HEK293 (cell line): ENCODE measurements around the gene STAT5B.

Experiments used
- CTCF ChIA-PET: fragments of 350-600 bp; formaldehyde crosslinking; extraction: SDS; loops from one replicate; lab custom pipeline; 2021; ENCODE audit warnings: antibody characterized with exemption; lab: Yijun Ruan, JAX
- POLR2A ChIA-PET: fragments of 300-600 bp; formaldehyde crosslinking; extraction: SDS; loops from one replicate; lab custom pipeline; 2020; ENCODE audit warnings: antibody characterized with exemption, inconsistent platforms; lab: Yijun Ruan, JAX
- H3K27ac ChIP-seq: fragments of 200-500 bp; sonication (Bioruptor generic); 2 replicates; pipeline ENCODE4 v1.5.1; 2014; ENCODE audit warnings: low read depth, low read length, control low read depth, inconsistent platforms; ENCODE audit errors: extremely low read depth
- H3K36me3 ChIP-seq, 2 experiments: fragments of 200-500 bp in 1 of 2; sonication (Bioruptor generic) in 1 of 2; 1 replicate in 1 of 2; 2 replicates in 1 of 2; pipeline ENCODE4 v1.5.1; 2014 to 2017; ENCODE audit warnings: inconsistent platforms in 2 of 2, low read length in 2 of 2; ENCODE audit not compliant: control insufficient read depth in 2 of 2, insufficient read depth in 1 of 2
- H3K4me1 ChIP-seq: fragments of 200-500 bp; sonication (Bioruptor generic); 2 replicates; pipeline ENCODE4 v1.5.1; 2014; ENCODE audit warnings: mild to moderate bottlenecking, low read length, inconsistent platforms; ENCODE audit not compliant: control insufficient read depth, insufficient read depth
- H3K4me3 ChIP-seq: 2 replicates; pipeline ENCODE4 v1.5.1; 2011; ENCODE audit warnings: low read depth, mild to moderate bottlenecking, control low read depth, low read length, moderate library complexity
- H3K9me3 ChIP-seq: fragments of 200-500 bp; sonication (Bioruptor generic); 2 replicates; pipeline ENCODE4 v1.5.1; 2014; ENCODE audit warnings: low read depth, low read length, inconsistent platforms; ENCODE audit not compliant: control insufficient read depth, insufficient read depth
- CTCF ChIP-seq: fragments of 450-650 bp; formaldehyde crosslinking; IDR thresholded peaks from 2 replicates; pipeline ENCODE4 v1.5.1; 2016; ENCODE audit warnings: missing biosample characterization, missing genetic modification characterization
- GLI4 ChIP-seq: fragments of 450-650 bp; formaldehyde crosslinking; IDR thresholded peaks from 2 replicates; pipeline ENCODE4 v1.5.1; 2016; ENCODE audit warnings: missing biosample characterization, missing genetic modification characterization
- KLF8 ChIP-seq: fragments of 450-650 bp; formaldehyde crosslinking; IDR thresholded peaks from 2 replicates; pipeline ENCODE4 v1.5.1; 2016; ENCODE audit warnings: missing biosample characterization, missing genetic modification characterization
- WT1 ChIP-seq: fragments of 450-650 bp; formaldehyde crosslinking; IDR thresholded peaks from 2 replicates; pipeline ENCODE4 v1.5.1; 2016; ENCODE audit warnings: missing biosample characterization, missing genetic modification characterization
- ZBTB44 ChIP-seq: fragments of 450-650 bp; IDR thresholded peaks from 2 replicates; pipeline ENCODE4 v1.5.1; 2018; ENCODE audit warnings: missing biosample characterization, mild to moderate bottlenecking, missing genetic modification characterization
- ZFP3 ChIP-seq: fragments of 450-650 bp; formaldehyde crosslinking; IDR thresholded peaks from 2 replicates; pipeline ENCODE4 v1.5.1; 2016; ENCODE audit warnings: low read depth, missing biosample characterization, missing genetic modification characterization
- ZNF114 ChIP-seq: fragments of 450-650 bp; formaldehyde crosslinking; IDR thresholded peaks from 2 replicates; pipeline ENCODE4 v1.5.0; 2017; ENCODE audit warnings: missing biosample characterization, missing genetic modification characterization
- ZNF121 ChIP-seq: fragments of 450-650 bp; formaldehyde crosslinking; IDR thresholded peaks from 2 replicates; pipeline ENCODE4 v1.5.1; 2016; ENCODE audit warnings: missing biosample characterization, missing genetic modification characterization
- ZNF221 ChIP-seq: fragments of 450-650 bp; formaldehyde crosslinking; IDR thresholded peaks from 2 replicates; pipeline ENCODE4 v1.5.1; 2017; ENCODE audit warnings: missing biosample characterization, missing genetic modification characterization, borderline replicate concordance
- ZNF24 ChIP-seq: fragments of 450-650 bp; formaldehyde crosslinking; IDR thresholded peaks from 2 replicates; pipeline ENCODE4 v1.5.1; 2016; ENCODE audit warnings: missing biosample characterization, missing genetic modification characterization
- ZNF248 ChIP-seq: fragments of 450-650 bp; formaldehyde crosslinking; IDR thresholded peaks from 2 replicates; pipeline ENCODE4 v1.5.1; 2017; ENCODE audit warnings: missing biosample characterization, missing genetic modification characterization
- ZNF274 ChIP-seq, 2 experiments: fragments of 200-500 bp in 1 of 2; fragments of 450-650 bp in 1 of 2; sonication (Bioruptor generic) in 1 of 2; formaldehyde crosslinking in 1 of 2; IDR thresholded peaks; 2 replicates each; pipeline versions ENCODE4 v1.5.1 to v1.6.1; 2014 to 2016; ENCODE audit warnings: borderline replicate concordance in 1 of 2, inconsistent platforms in 1 of 2, low read length in 1 of 2, missing biosample characterization in 1 of 2, missing genetic modification characterization in 1 of 2
- ZNF311 ChIP-seq: fragments of 450-650 bp; formaldehyde crosslinking; IDR thresholded peaks from 2 replicates; pipeline ENCODE4 v1.5.1; 2017; ENCODE audit warnings: missing biosample characterization, missing genetic modification characterization, borderline replicate concordance
- ZNF335 ChIP-seq: fragments of 450-650 bp; formaldehyde crosslinking; conservative IDR thresholded peaks from 2 replicates; pipeline ENCODE4 v1.5.1; 2016; ENCODE audit warnings: missing biosample characterization, missing genetic modification characterization
- ZNF350 ChIP-seq: fragments of 450-650 bp; formaldehyde crosslinking; IDR thresholded peaks from 2 replicates; pipeline ENCODE4 v1.5.0; 2017; ENCODE audit warnings: missing biosample characterization, mild to moderate bottlenecking, missing genetic modification characterization
- ZNF391 ChIP-seq: fragments of 450-650 bp; formaldehyde crosslinking; IDR thresholded peaks from 2 replicates; pipeline ENCODE4 v1.5.1; 2016; ENCODE audit warnings: low read depth, missing biosample characterization, missing genetic modification characterization, borderline replicate concordance
- ZNF521 ChIP-seq: fragments of 450-650 bp; formaldehyde crosslinking; IDR thresholded peaks from 2 replicates; pipeline ENCODE4 v1.5.1; 2017; ENCODE audit warnings: missing biosample characterization, mild to moderate bottlenecking, missing genetic modification characterization
- ZNF626 ChIP-seq: fragments of 450-650 bp; sonication (Bioruptor Pico); formaldehyde crosslinking; IDR thresholded peaks from 2 replicates; pipeline ENCODE4 v1.5.1; 2018; ENCODE audit warnings: missing biosample characterization, missing genetic modification characterization, inconsistent platforms
- ZNF670 ChIP-seq: fragments of 450-650 bp; formaldehyde crosslinking; IDR thresholded peaks from 2 replicates; pipeline ENCODE4 v1.5.1; 2016; ENCODE audit warnings: missing biosample characterization, missing genetic modification characterization, low read depth
- ZSCAN16 ChIP-seq: fragments of 450-650 bp; formaldehyde crosslinking; IDR thresholded peaks from 2 replicates; pipeline ENCODE4 v1.5.1; 2016; ENCODE audit warnings: missing biosample characterization, missing genetic modification characterization
- ZSCAN23 ChIP-seq: fragments of 450-650 bp; formaldehyde crosslinking; IDR thresholded peaks from 2 replicates; pipeline ENCODE4 v1.5.1; 2016; ENCODE audit warnings: missing biosample characterization, missing genetic modification characterization
- TF ChIP-seq, protein P1 (sequence below): fragments of 450-650 bp; formaldehyde crosslinking; IDR thresholded peaks from 2 replicates; pipeline ENCODE4 v1.5.1; 2016; ENCODE audit warnings: missing biosample characterization, missing genetic modification characterization, borderline replicate concordance
- TF ChIP-seq, protein P2 (sequence below): fragments of 450-650 bp; formaldehyde crosslinking; IDR thresholded peaks from 2 replicates; pipeline ENCODE4 v1.5.1; 2016; ENCODE audit warnings: missing biosample characterization, missing genetic modification characterization

The STAT5B gene

GRCh38 chr17:42192189-42193126 lies 83.7 kb downstream of the STAT5B start:
- POLR2A ChIA-PET = interaction anchor here (0.7 kb wide), 1 partner anchor 9 kb away, joined by 4 read pairs; no protein-coding TSS in a partner anchor
- CTCF ChIA-PET = no interaction called here

GRCh38 chr17:42191275-42191608 lies 84.9 kb downstream of the STAT5B start:
- TF ChIP-seq ZSCAN16 (tag by site-specific recombination) = no peak
- no peak for TF ChIP-seq ZNF248 (tag by site-specific recombination)
- no peak for TF ChIP-seq ZNF626 (tag by site-specific recombination)
- no peak for TF ChIP-seq CTCF (tag by site-specific recombination)
- TF ChIP-seq ZNF335 = no peak
- no peak for TF ChIP-seq ZNF391
- TF ChIP-seq ZNF311 (tag by site-specific recombination) = no peak
- no peak for TF ChIP-seq GLI4 (tag by site-specific recombination)
- TF ChIP-seq, protein P1, sequence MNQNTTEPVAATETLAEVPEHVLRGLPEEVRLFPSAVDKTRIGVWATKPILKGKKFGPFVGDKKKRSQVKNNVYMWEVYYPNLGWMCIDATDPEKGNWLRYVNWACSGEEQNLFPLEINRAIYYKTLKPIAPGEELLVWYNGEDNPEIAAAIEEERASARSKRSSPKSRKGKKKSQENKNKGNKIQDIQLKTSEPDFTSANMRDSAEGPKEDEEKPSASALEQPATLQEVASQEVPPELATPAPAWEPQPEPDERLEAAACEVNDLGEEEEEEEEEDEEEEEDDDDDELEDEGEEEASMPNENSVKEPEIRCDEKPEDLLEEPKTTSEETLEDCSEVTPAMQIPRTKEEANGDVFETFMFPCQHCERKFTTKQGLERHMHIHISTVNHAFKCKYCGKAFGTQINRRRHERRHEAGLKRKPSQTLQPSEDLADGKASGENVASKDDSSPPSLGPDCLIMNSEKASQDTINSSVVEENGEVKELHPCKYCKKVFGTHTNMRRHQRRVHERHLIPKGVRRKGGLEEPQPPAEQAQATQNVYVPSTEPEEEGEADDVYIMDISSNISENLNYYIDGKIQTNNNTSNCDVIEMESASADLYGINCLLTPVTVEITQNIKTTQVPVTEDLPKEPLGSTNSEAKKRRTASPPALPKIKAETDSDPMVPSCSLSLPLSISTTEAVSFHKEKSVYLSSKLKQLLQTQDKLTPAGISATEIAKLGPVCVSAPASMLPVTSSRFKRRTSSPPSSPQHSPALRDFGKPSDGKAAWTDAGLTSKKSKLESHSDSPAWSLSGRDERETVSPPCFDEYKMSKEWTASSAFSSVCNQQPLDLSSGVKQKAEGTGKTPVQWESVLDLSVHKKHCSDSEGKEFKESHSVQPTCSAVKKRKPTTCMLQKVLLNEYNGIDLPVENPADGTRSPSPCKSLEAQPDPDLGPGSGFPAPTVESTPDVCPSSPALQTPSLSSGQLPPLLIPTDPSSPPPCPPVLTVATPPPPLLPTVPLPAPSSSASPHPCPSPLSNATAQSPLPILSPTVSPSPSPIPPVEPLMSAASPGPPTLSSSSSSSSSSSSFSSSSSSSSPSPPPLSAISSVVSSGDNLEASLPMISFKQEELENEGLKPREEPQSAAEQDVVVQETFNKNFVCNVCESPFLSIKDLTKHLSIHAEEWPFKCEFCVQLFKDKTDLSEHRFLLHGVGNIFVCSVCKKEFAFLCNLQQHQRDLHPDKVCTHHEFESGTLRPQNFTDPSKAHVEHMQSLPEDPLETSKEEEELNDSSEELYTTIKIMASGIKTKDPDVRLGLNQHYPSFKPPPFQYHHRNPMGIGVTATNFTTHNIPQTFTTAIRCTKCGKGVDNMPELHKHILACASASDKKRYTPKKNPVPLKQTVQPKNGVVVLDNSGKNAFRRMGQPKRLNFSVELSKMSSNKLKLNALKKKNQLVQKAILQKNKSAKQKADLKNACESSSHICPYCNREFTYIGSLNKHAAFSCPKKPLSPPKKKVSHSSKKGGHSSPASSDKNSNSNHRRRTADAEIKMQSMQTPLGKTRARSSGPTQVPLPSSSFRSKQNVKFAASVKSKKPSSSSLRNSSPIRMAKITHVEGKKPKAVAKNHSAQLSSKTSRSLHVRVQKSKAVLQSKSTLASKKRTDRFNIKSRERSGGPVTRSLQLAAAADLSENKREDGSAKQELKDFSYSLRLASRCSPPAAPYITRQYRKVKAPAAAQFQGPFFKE (tag by site-specific recombination) = no peak
- TF ChIP-seq, protein P2, sequence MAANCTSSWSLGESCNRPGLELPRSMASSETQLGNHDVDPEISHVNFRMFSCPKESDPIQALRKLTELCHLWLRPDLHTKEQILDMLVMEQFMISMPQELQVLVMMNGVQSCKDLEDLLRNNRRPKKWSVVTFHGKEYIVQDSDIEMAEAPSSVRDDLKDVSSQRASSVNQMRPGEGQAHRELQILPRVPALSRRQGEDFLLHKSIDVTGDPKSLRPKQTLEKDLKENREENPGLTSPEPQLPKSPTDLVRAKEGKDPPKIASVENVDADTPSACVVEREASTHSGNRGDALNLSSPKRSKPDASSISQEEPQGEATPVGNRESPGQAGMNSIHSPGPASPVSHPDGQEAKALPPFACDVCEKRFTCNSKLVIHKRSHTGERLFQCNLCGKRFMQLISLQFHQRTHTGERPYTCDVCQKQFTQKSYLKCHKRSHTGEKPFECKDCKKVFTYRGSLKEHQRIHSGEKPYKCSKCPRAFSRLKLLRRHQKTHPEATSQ (tag by site-specific recombination) = no peak
- no peak for TF ChIP-seq ZNF121
- TF ChIP-seq ZNF114 (tag by site-specific recombination) = no peak
- TF ChIP-seq ZNF221 (tag by site-specific recombination) = no peak
- TF ChIP-seq ZNF350 (tag by site-specific recombination) = no peak
- no peak for TF ChIP-seq ZNF521 (tag by site-specific recombination)
- no peak for TF ChIP-seq ZSCAN23 (tag by site-specific recombination)
- TF ChIP-seq ZNF24 (tag by site-specific recombination) = no peak
- TF ChIP-seq ZNF274 (IDR thresholded peaks at IDR 0.05; ENCODE audit: low read length) = no peak
- no peak for TF ChIP-seq ZNF274 (tag by site-specific recombination; IDR thresholded peaks at IDR 0.05; ENCODE audit: borderline replicate concordance)
- no peak for TF ChIP-seq ZFP3
- POLR2A ChIA-PET = no interaction called here
- CTCF ChIA-PET = interaction anchor here (0.6 to 1.6 kb wide), 2 partner anchors 31 to 319 kb away, joined by 3 to 6 read pairs; no protein-coding TSS in a partner anchor

More at GRCh38 chr17:42192189-42193126, 83.7 kb downstream of the STAT5B start:
- Histone ChIP-seq H3K4me1 (peaks cover 3% of the 10 kb centered on the region; the same call in 1 of the 2 replicates), H3K36me3 (no peaks in the 10 kb centered on the region), H3K4me3 (no peak overlapping the region), H3K27ac (no peak overlapping the region), H3K9me3 (no peaks in the 10 kb centered on the region)
- TF ChIP-seq WT1 (tag by site-specific recombination) = no peak
- no peak for TF ChIP-seq ZBTB44 (tag by site-specific recombination)
- no peak for TF ChIP-seq ZNF670 (tag by site-specific recombination)
- no peak for TF ChIP-seq KLF8 (tag by site-specific recombination)

More at GRCh38 chr17:42191275-42191608, 84.9 kb downstream of the STAT5B start:
- Histone ChIP-seq H3K36me3 (no peaks in the 10 kb centered on the region), H3K27ac (no peak overlapping the region), H3K4me1 (peaks cover 3% of the 10 kb centered on the region; the same call in 1 of the 2 replicates), H3K9me3 (no peaks in the 10 kb centered on the region), H3K4me3 (no peak overlapping the region)
